ENCODE measurements around the gene KNTC1. TPM values are rescaled to one million over a fixed set of nuclear protein-coding genes. Genes with fewer than 3 reads are reported as not detected.

KNTC1 gene
- total and polyA plus RNA-seq, 2 of the 8 experiments (the other 6 are each of a cell fraction or from before 2014, with no cell fraction given): 52.7 to 80.2 TPM

- TF ChIP-seq ATF3 (IDR thresholded peaks at IDR 0.05; ENCODE audit: insufficient read depth, low read depth, low read length): no peak
- TF ChIP-seq RBBP5 (IDR thresholded peaks at IDR 0.05; ENCODE audit: borderline replicate concordance, low read depth, low read length): no peak
- no peak for TF ChIP-seq SUZ12 (IDR thresholded peaks at IDR 0.05; ENCODE audit: low read length)
- no peak for TF ChIP-seq MAX (IDR thresholded peaks at IDR 0.05)
- no peak for TF ChIP-seq SAP30 (IDR thresholded peaks at IDR 0.05; ENCODE audit: insufficient read depth, insufficient replicate concordance, low read length)
- TF ChIP-seq, protein P1, sequence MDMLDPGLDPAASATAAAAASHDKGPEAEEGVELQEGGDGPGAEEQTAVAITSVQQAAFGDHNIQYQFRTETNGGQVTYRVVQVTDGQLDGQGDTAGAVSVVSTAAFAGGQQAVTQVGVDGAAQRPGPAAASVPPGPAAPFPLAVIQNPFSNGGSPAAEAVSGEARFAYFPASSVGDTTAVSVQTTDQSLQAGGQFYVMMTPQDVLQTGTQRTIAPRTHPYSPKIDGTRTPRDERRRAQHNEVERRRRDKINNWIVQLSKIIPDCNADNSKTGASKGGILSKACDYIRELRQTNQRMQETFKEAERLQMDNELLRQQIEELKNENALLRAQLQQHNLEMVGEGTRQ (IDR thresholded peaks at IDR 0.05; ENCODE audit: low read length): no peak
Observed at GRCh38 chr12:122560138-122560537, 33.1 kb downstream of the KNTC1 start (continued).
